Measurements from ENCODE around the gene FLNB. TPM values are rescaled to one million over a fixed set of nuclear protein-coding genes. Genes with fewer than 3 reads are reported as not detected.
"Not testable (repeated sequence)": the region's sequence is repeated elsewhere in the genome, so short reads cannot be mapped to it uniquely, and the experiment has no call there.

Gene FLNB
- total RNA-seq, 1 experiment from 2014 or later, result 309 TPM

DNA sequence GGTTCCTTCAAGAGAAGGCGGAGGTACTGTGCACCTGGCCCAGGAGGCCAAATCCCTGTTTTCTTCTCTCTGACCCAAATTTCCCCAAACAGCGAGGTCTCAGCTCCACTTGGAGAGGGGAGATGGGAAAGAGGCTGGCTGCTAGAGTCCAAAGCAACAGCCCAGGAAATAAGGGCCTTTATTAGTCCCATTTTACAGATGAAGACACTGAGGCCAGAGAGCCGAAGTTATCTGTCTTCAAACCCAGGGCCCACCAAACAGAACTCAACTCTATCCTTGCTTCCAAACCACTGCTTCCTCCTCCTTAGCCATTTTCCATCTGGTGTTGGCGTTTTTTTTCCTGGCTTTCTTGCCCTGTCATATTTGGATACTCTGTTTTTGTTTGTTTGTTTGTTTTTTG, 22.0 kb upstream of the FLNB start:
- Histone ChIP-seq H3K27ac (ENCODE audit: low read length) (no peak overlapping the region), H3K27me3 (ENCODE audit: control insufficient read depth, insufficient read depth, low read length) (no peaks in the 10 kb centered on the region), H3K4me3 (ENCODE audit: low read depth in 2 of 2, low read length in 2 of 2) (no peak overlapping the region), H3K9me3 (ENCODE audit: control insufficient read depth, insufficient read depth, low read depth, low read length) (no peaks in the 10 kb centered on the region), H3K36me3 (ENCODE audit: control insufficient read depth, insufficient read depth, low read length) (no peaks in the 10 kb centered on the region), H3K4me1 (ENCODE audit: control insufficient read depth, insufficient read depth, low read length) (peaks cover 12% of the 10 kb centered on the region)
- TF ChIP-seq SIN3A (IDR thresholded peaks at IDR 0.05; ENCODE audit: borderline replicate concordance, insufficient read depth, low read depth, low read length) (no peak), REST (IDR thresholded peaks at IDR 0.05; ENCODE audit: insufficient read depth in 1 of 2, low read depth in 2 of 2, low read length in 1 of 2) (no peak), TCF7L2 (IDR thresholded peaks at IDR 0.05; ENCODE audit: low read depth, low read length) (no peak)
- BruUV-seq (replicated peaks), result no TSS peak
- ATAC-seq (no peak), DNase-seq (ENCODE audit: low read depth, low spot score) (no peak)
- intact Hi-C loops (cut with micrococcal nuclease; ENCODE audit: unreplicated experiment) (no loop called here), in situ Hi-C loops (cut with HindIII; ENCODE audit: low pct_unique_long_range_greater_than_20kb, low sequenced_read_pairs) (no loop called here)
- ChIA-PET CTCF (no interaction called here), POLR2A (no interaction called here)

GRCh38 chr3:57989198-57989597, 19.0 kb upstream of the FLNB start:
- POLR2A ChIA-PET; BruUV-seq (replicated peaks); H3K4me3 ChIP-seq (ENCODE audit: low read depth in 2 of 2, low read length in 2 of 2); intact Hi-C loops (cut with micrococcal nuclease; ENCODE audit: unreplicated experiment); CTCF ChIA-PET; H3K36me3 ChIP-seq (ENCODE audit: control insufficient read depth, insufficient read depth, low read length); H3K4me1 ChIP-seq (ENCODE audit: control insufficient read depth, insufficient read depth, low read length); DNase-seq (ENCODE audit: low read depth, low spot score); ATAC-seq; H3K27me3 ChIP-seq (ENCODE audit: control insufficient read depth, insufficient read depth, low read length); in situ Hi-C loops (cut with HindIII; ENCODE audit: low pct_unique_long_range_greater_than_20kb, low sequenced_read_pairs); H3K27ac ChIP-seq (ENCODE audit: low read length); H3K9me3 ChIP-seq (ENCODE audit: control insufficient read depth, insufficient read depth, low read depth, low read length): not testable (repeated sequence)

GRCh38 chr3:57989646-57990045, 18.6 kb upstream of the FLNB start:
- H3K4me1 ChIP-seq (ENCODE audit: control insufficient read depth, insufficient read depth, low read length), result no peaks in the 10 kb centered on the region
- BruUV-seq (replicated peaks), result no TSS peak
- in situ Hi-C loops (cut with HindIII; ENCODE audit: low pct_unique_long_range_greater_than_20kb, low sequenced_read_pairs), result no loop called here
- POLR2A ChIA-PET, result no interaction called here
- no peaks in the 10 kb centered on the region for H3K9me3 ChIP-seq (ENCODE audit: control insufficient read depth, insufficient read depth, low read depth, low read length)
- CTCF ChIA-PET, result no interaction called here
- H3K4me3 ChIP-seq (ENCODE audit: low read depth in 2 of 2, low read length in 2 of 2), result no peak overlapping the region
- DNase-seq (ENCODE audit: low read depth, low spot score) (no peak), ATAC-seq (no peak)
- TF ChIP-seq TCF7L2 (IDR thresholded peaks at IDR 0.05; ENCODE audit: low read depth, low read length), result no peak
- TF ChIP-seq POLR2AphosphoS5 (IDR thresholded peaks at IDR 0.05; ENCODE audit: low read depth, low read length), result no peak
- no peak for TF ChIP-seq CTCF (IDR thresholded peaks at IDR 0.05)
- no peak for TF ChIP-seq REST (IDR thresholded peaks at IDR 0.05; ENCODE audit: insufficient read depth in 1 of 2, low read depth in 2 of 2, low read length in 1 of 2)
- TF ChIP-seq SIN3A (IDR thresholded peaks at IDR 0.05; ENCODE audit: borderline replicate concordance, insufficient read depth, low read depth, low read length), result no peak
- H3K27me3 ChIP-seq (ENCODE audit: control insufficient read depth, insufficient read depth, low read length), result no peaks in the 10 kb centered on the region
- no peaks in the 10 kb centered on the region for H3K36me3 ChIP-seq (ENCODE audit: control insufficient read depth, insufficient read depth, low read length)
- no peak overlapping the region for H3K27ac ChIP-seq (ENCODE audit: low read length)
- intact Hi-C loops (cut with micrococcal nuclease; ENCODE audit: unreplicated experiment), result no loop called here

Data from Panc1 (cell line).